H1 (cell line): ENCODE data around the gene SRMS. TPM values are rescaled to one million over a fixed set of nuclear protein-coding genes. Genes with fewer than 3 reads are reported as not detected.

Experiments
- CTCF ChIA-PET: fragments of 300-600 bp; sonication (Branson Sonifier 250); formaldehyde crosslinking; loops from one replicate; lab custom pipeline; 2021; ENCODE audit not compliant: partially characterized antibody; lab: Charles Lee
- POLR2A ChIA-PET: fragments of 300-600 bp; sonication (Branson Sonifier 250); formaldehyde crosslinking; loops from one replicate; lab custom pipeline; 2021; ENCODE audit warnings: inconsistent platforms; ENCODE audit not compliant: partially characterized antibody; lab: Charles Lee
- DNase-seq, 2 experiments: peaks; one replicate each; pipeline versions ENCODE4 v3.0.0 to v3.0.0-alpha.2; 2010 to 2022; ENCODE audit warnings: low spot score in 2 of 2, low read depth in 1 of 2, mixed read lengths in 1 of 2
- FAIRE-seq: peaks from 2 replicates; lab custom pipeline; 2011; peaks lifted over from hg19 to GRCh38; lab: Jason Lieb, UNC
- H2AFZ ChIP-seq: 2 replicates; pipeline ENCODE4 v1.8.1; 2012; ENCODE audit warnings: low read length, inconsistent platforms
- H2AK5ac ChIP-seq: 2 replicates; pipeline ENCODE4 v1.6.1; 2013; ENCODE audit warnings: low read depth, low read length
- H2BK120ac ChIP-seq: replicated peaks from 2 replicates; pipeline ENCODE3; 2013; ENCODE audit warnings: low read depth, low read length, inconsistent platforms
- H2BK12ac ChIP-seq: 2 replicates; pipeline ENCODE4 v1.6.1; 2013; ENCODE audit warnings: low read depth, low read length
- H2BK15ac ChIP-seq: 2 replicates; pipeline ENCODE4 v1.6.1; 2013; ENCODE audit warnings: low read length
- H2BK20ac ChIP-seq: 2 replicates; pipeline ENCODE4 v1.6.1; 2013; ENCODE audit warnings: low read length
- H2BK5ac ChIP-seq: 2 replicates; pipeline ENCODE4 v1.6.1; 2013; ENCODE audit warnings: low read depth, low read length
- H3K14ac ChIP-seq: 2 replicates; pipeline ENCODE4 v1.6.1; 2013; ENCODE audit warnings: inconsistent platforms; ENCODE audit not compliant: insufficient read length
- H3K18ac ChIP-seq: 2 replicates; pipeline ENCODE4 v1.6.1; 2013; ENCODE audit warnings: low read length; ENCODE audit errors: extremely low read depth
- H3K23ac ChIP-seq: 2 replicates; pipeline ENCODE4 v1.6.1; 2013; ENCODE audit warnings: inconsistent platforms; ENCODE audit not compliant: insufficient read length
- H3K23me2 ChIP-seq: 2 replicates; pipeline ENCODE4 v1.6.1; 2013; ENCODE audit warnings: low read depth, low read length
- H3K27ac ChIP-seq: 2 replicates; pipeline ENCODE4 v1.6.1; 2011; ENCODE audit warnings: low read depth, low read length, inconsistent platforms
- H3K27me3 ChIP-seq, 4 experiments: replicated peaks in 1 of 4; 1 replicate in 1 of 4; 2 replicates in 3 of 4; pipeline versions ENCODE4 v1.6.1 to v1.8.1; 2011 to 2013; ENCODE audit warnings: low read length in 3 of 4, mild to moderate bottlenecking in 3 of 4, inconsistent platforms in 2 of 4, mixed read lengths in 2 of 4, moderate library complexity in 1 of 4; ENCODE audit not compliant: control insufficient read depth in 3 of 4, insufficient read depth in 3 of 4; ENCODE audit errors: extremely low read depth in 1 of 4
- H3K36me3 ChIP-seq, 4 experiments: 2 replicates each; pipeline versions ENCODE4 v1.6.1 to v1.8.1; 2011 to 2013; ENCODE audit warnings: mild to moderate bottlenecking in 4 of 4, low read length in 3 of 4, moderate library complexity in 2 of 4, control low read depth in 1 of 4, inconsistent platforms in 1 of 4; ENCODE audit not compliant: insufficient read depth in 4 of 4, control insufficient read depth in 2 of 4
- H3K4ac ChIP-seq: replicated peaks from 2 replicates; pipeline ENCODE3; 2013; ENCODE audit warnings: low read length, low read depth, mixed read lengths, inconsistent platforms; ENCODE audit not compliant: insufficient read length
- H3K4me1 ChIP-seq, 4 experiments: replicated peaks in 1 of 4; 1 replicate in 1 of 4; 2 replicates in 3 of 4; pipeline versions ENCODE4 v1.6.1 to v1.8.1; 2011 to 2013; ENCODE audit warnings: low read length in 3 of 4, inconsistent platforms in 2 of 4, mixed read lengths in 1 of 4; ENCODE audit not compliant: insufficient read depth in 4 of 4, control insufficient read depth in 3 of 4
- H3K4me2 ChIP-seq, 2 experiments: 2 replicates each; pipeline versions ENCODE4 v1.6.1 to v1.8.1; 2011 to 2013; ENCODE audit warnings: low read depth in 2 of 2, low read length in 2 of 2, control low read depth in 1 of 2, inconsistent platforms in 1 of 2, mild to moderate bottlenecking in 1 of 2; ENCODE audit not compliant: insufficient read depth in 1 of 2
- H3K4me3 ChIP-seq, 4 experiments: fragments of 200-600, 300-600 bp in 1 of 4; sonication (generic), shearing (Covaris generic), sonication (Bioruptor Twin) in 1 of 4; 2 replicates each; pipeline versions ENCODE4 v1.5.1 to v1.8.1; 2011 to 2016; ENCODE audit warnings: low read length in 4 of 4, low read depth in 3 of 4, control low read depth in 2 of 4, inconsistent platforms in 2 of 4, mild to moderate bottlenecking in 2 of 4, mixed read lengths in 1 of 4, moderate library complexity in 1 of 4; ENCODE audit not compliant: insufficient read depth in 2 of 4; ENCODE audit errors: extremely low read depth in 1 of 4
- H3K56ac ChIP-seq: replicated peaks from 2 replicates; pipeline ENCODE3; 2013; ENCODE audit warnings: low read depth, mild to moderate bottlenecking, mixed read lengths, low read length, inconsistent platforms; ENCODE audit not compliant: insufficient read length
- H3K79me1 ChIP-seq: 2 replicates; pipeline ENCODE4 v1.6.1; 2013; ENCODE audit warnings: low read depth, low read length, control low read depth
- H3K79me2 ChIP-seq, 2 experiments: 2 replicates each; pipeline versions ENCODE4 v1.6.1 to v1.8.1; 2012 to 2013; ENCODE audit warnings: low read length in 2 of 2, mild to moderate bottlenecking in 2 of 2, inconsistent platforms in 1 of 2; ENCODE audit not compliant: insufficient read depth in 2 of 2, control insufficient read depth in 1 of 2
- H3K9ac ChIP-seq, 4 experiments: replicated peaks in 1 of 4; 1 replicate in 1 of 4; 2 replicates in 3 of 4; pipeline versions ENCODE4 v1.6.1 to v1.8.1; 2011 to 2013; ENCODE audit warnings: low read depth in 3 of 4, low read length in 3 of 4, control low read depth in 2 of 4, mild to moderate bottlenecking in 2 of 4, moderate library complexity in 2 of 4, inconsistent platforms in 1 of 4; ENCODE audit errors: extremely low read depth in 1 of 4
- H3K9me3 ChIP-seq, 2 experiments: 2 replicates each; pipeline versions ENCODE4 v1.6.1 to v1.8.1; 2012 to 2013; ENCODE audit warnings: mild to moderate bottlenecking in 2 of 2, moderate library complexity in 2 of 2, control low read depth in 1 of 2, inconsistent platforms in 1 of 2, low read depth in 1 of 2, low read length in 1 of 2, mixed read lengths in 1 of 2; ENCODE audit not compliant: insufficient read depth in 2 of 2
- H4K20me1 ChIP-seq, 2 experiments: replicated peaks in 1 of 2; 2 replicates each; pipeline versions ENCODE3 to v1.8.1; 2011 to 2013; ENCODE audit warnings: inconsistent platforms in 2 of 2, low read length in 2 of 2, mild to moderate bottlenecking in 1 of 2; ENCODE audit not compliant: insufficient read depth in 2 of 2, control insufficient read depth in 1 of 2
- H4K5ac ChIP-seq: 2 replicates; pipeline ENCODE4 v1.6.1; 2013; ENCODE audit warnings: low read length, low read depth, mixed read lengths, inconsistent platforms; ENCODE audit not compliant: insufficient read length
- H4K8ac ChIP-seq: 2 replicates; pipeline ENCODE4 v1.8.0; 2013; ENCODE audit warnings: mild to moderate bottlenecking, moderate library complexity, low read length, inconsistent platforms; ENCODE audit not compliant: insufficient read depth; ENCODE audit errors: extremely low read depth
- H4K91ac ChIP-seq: replicated peaks from 2 replicates; pipeline ENCODE3; 2013; ENCODE audit warnings: low read length, mixed read lengths, inconsistent platforms; ENCODE audit not compliant: insufficient read length
- ATF2 ChIP-seq: IDR thresholded peaks from 2 replicates; pipeline ENCODE4 v1.6.1; 2012; ENCODE audit warnings: low read length, inconsistent platforms
- BCL11A ChIP-seq, 2 experiments: IDR thresholded peaks; one replicate each; pipeline ENCODE4 v1.6.1; 2011; ENCODE audit warnings: low read depth in 2 of 2, low read length in 2 of 2, mild to moderate bottlenecking in 2 of 2
- CTCF ChIP-seq, 3 experiments: IDR thresholded peaks; 1 replicate in 2 of 3; 2 replicates in 1 of 3; pipeline versions ENCODE4 v1.5.1 to v1.6.1; 2011; ENCODE audit warnings: low read length in 3 of 3, mild to moderate bottlenecking in 3 of 3, inconsistent platforms in 2 of 3, low read depth in 1 of 3, moderate library complexity in 1 of 3; ENCODE audit not compliant: insufficient read depth in 1 of 3; ENCODE audit errors: control extremely low read depth in 1 of 3
- EZH2 ChIP-seq: fragments of 200-600 bp; sonication (generic); IDR thresholded peaks from 2 replicates; pipeline ENCODE4 v1.7.1; 2012; ENCODE audit warnings: low read depth, mild to moderate bottlenecking, moderate library complexity, low read length, inconsistent platforms; ENCODE audit not compliant: severe bottlenecking
- HDAC2 ChIP-seq, 2 experiments: fragments of 300-600 bp in 1 of 2; sonication (generic) in 1 of 2; IDR thresholded peaks; 2 replicates each; pipeline ENCODE4 v1.6.1; 2011 to 2012; ENCODE audit warnings: low read depth in 2 of 2, low read length in 2 of 2, mild to moderate bottlenecking in 2 of 2, moderate library complexity in 2 of 2, borderline replicate concordance in 1 of 2, inconsistent platforms in 1 of 2
- NRF1 ChIP-seq: IDR thresholded peaks from 2 replicates; pipeline ENCODE4 v1.6.1; 2011; ENCODE audit warnings: mild to moderate bottlenecking, low read depth, low read length, improper control_type of control experiment
- PHF8 ChIP-seq: fragments of 200-600 bp; sonication (generic); conservative IDR thresholded peaks from 2 replicates; pipeline ENCODE4 v1.7.1; 2012; ENCODE audit warnings: low read depth, mild to moderate bottlenecking, inconsistent platforms, low read length, moderate library complexity
- YY1 ChIP-seq: IDR thresholded peaks from 2 replicates; pipeline ENCODE4 v1.6.1; 2011; ENCODE audit warnings: low read depth, mild to moderate bottlenecking, low read length
- whole genome bisulfite sequencing, 2 experiments: shearing (Covaris generic) in 1 of 2; methylation state at CpG; one replicate each; pipeline versions ENCODE4 v1.1.6 to v1.1.7; 2013 to 2015; ENCODE audit warnings: low lambda C conversion rate in 2 of 2, mixed read lengths in 2 of 2, inconsistent platforms in 1 of 2, low coverage in 1 of 2, missing lambda C conversion rate in 1 of 2; ENCODE audit not compliant: insufficient replicate concordance in 2 of 2, insufficient coverage in 1 of 2, insufficient read length in 1 of 2; ENCODE audit errors: extremely low coverage in 1 of 2, missing lambda C conversion rate in 1 of 2; 5-methylcytosine and 5-hydroxymethylcytosine counted together
- polyA plus RNA-seq, 7 experiments: library from polyadenylated mRNA; depleted of rRNA in 3 of 7; stranded (reverse) in 5 of 7; unstranded in 2 of 7; fragments of >200 nt in 5 of 7; fragments of 200-250 nt in 2 of 7; gene quantifications; 1 replicate in 5 of 7; 2 replicates in 1 of 7; 4 replicates in 1 of 7; pipeline versions ENCODE4 v1.2.1 to v1.2.3, GENCODE V29; 2011 to 2013; ENCODE audit warnings: missing spikeins in 2 of 7, mixed read lengths in 2 of 7
- total RNA-seq: library from RNA; stranded (reverse); fragmentation: NEBNext Ultra II Directional; extraction: Animal tissue kit (Norgen Biotek cat#: 25700); gene quantifications from 2 replicates; pipeline ENCODE4 v1.2.1, GENCODE V29; 2021

Gene SRMS
- total and polyA plus RNA-seq, 2 of the 8 experiments (the other 6 are each of a cell fraction or from before 2014, with no cell fraction given): 0.39 to 0.76 TPM

- no peak overlapping the region for H3K56ac ChIP-seq
- peaks cover 0 to 18% (median 14%) of the 10 kb centered on the region in 4 experiments; a peak in 7 of 8 replicates for H3K36me3 ChIP-seq
- FAIRE-seq: no peak
- 86% methylated on average over 13 of the region's 13 CpGs; no CpG with 5 or more reads in 1 of the 2 experiments for WGBS, 2 experiments
- no peak overlapping the region for H3K9ac ChIP-seq
- H3K4me2 ChIP-seq: no peak overlapping the region
- POLR2A ChIA-PET: no interaction called here
- H2BK20ac ChIP-seq: no peak overlapping the region
- H2BK15ac ChIP-seq: no peak overlapping the region
- H2BK5ac ChIP-seq: no peak overlapping the region
- no peaks in the 10 kb centered on the region for H3K23me2 ChIP-seq
- TF ChIP-seq EZH2 (no peak), NRF1 (no peak), HDAC2 (IDR thresholded peaks at IDR 0.05; ENCODE audit: borderline replicate concordance in 1 of 2, low read depth in 2 of 2, low read length in 2 of 2) (no peak), PHF8 (no peak), CTCF (IDR thresholded peaks at IDR 0.05; ENCODE audit: control extremely low read depth in 1 of 3, insufficient read depth in 1 of 3, low read depth in 1 of 3, low read length in 3 of 3) (no peak), BCL11A (IDR thresholded peaks at IDR 0.05; ENCODE audit: low read depth in 2 of 2, low read length in 2 of 2) (no peak), YY1 (no peak), ATF2 (no peak)
- TF ChIP-seq, all 59 proteins: peak for 0
- no peaks in the 10 kb centered on the region for H3K79me1 ChIP-seq
- H3K27ac ChIP-seq: no peak overlapping the region
- H3K79me2 ChIP-seq: no peaks in the 10 kb centered on the region
- H3K4ac ChIP-seq: no peak overlapping the region
- no peak overlapping the region for H2AFZ ChIP-seq
- no peak for DNase-seq
- H3K27me3 ChIP-seq: no peaks in the 10 kb centered on the region
- no peaks in the 10 kb centered on the region for H3K4me1 ChIP-seq
- H3K4me3 ChIP-seq: no peak overlapping the region
- H4K91ac ChIP-seq: no peak overlapping the region
- H3K23ac ChIP-seq: no peak overlapping the region
- no peak overlapping the region for H4K5ac ChIP-seq
- CTCF ChIA-PET: interaction anchor here (1.1 to 1.6 kb wide), 2 partner anchors 20 to 55 kb away, joined by 3 read pairs; no protein-coding TSS in a partner anchor
- H4K20me1 ChIP-seq: peaks cover 0 to 12% of the 10 kb centered on the region in 2 experiments
- no peak overlapping the region for H2BK120ac ChIP-seq
- no peak overlapping the region for H3K18ac ChIP-seq
- H3K9me3 ChIP-seq: no peaks in the 10 kb centered on the region
- no peak overlapping the region for H2AK5ac ChIP-seq
- H4K8ac ChIP-seq: no peak overlapping the region
- no peak overlapping the region for H3K14ac ChIP-seq
- H2BK12ac ChIP-seq: no peak overlapping the region
Measured at GRCh38 chr20:63592661-63593060, 45.1 kb upstream of the SRMS start.
